LNCAP (cell line): Measurements from ENCODE around the gene S100A8.
A peak's percentile ranks its signal among the peaks of the same experiment; 100 is the strongest.

ENCODE experiments used
- TF ChIP-seq, protein P1 (sequence below): fragments of 450-650 bp; IDR thresholded peaks from 2 replicates; pipeline ENCODE4 v1.5.1; 2017; ENCODE audit warnings: mild to moderate bottlenecking

The S100A8 gene

DNA sequence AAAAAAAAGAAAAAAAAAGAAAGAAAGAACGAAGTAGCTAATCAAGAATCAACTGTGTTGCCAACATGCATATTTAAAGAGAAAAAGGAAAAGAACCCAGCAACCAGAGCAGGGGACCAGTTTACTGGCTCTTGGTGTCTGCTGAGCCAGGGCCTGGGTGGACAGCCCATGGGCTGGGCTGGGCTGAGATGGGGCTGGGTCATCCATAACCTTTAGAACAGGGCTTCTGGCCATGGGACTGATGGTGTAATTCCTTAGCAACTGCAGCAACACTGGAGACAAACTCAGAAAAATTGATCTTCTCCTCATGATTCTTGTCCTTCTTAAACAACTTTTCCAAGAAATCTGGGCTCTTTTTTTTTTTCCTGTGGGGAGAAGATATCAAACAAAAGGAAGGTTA, 35.9 kb upstream of the S100A8 start:
- TF ChIP-seq, protein P1, sequence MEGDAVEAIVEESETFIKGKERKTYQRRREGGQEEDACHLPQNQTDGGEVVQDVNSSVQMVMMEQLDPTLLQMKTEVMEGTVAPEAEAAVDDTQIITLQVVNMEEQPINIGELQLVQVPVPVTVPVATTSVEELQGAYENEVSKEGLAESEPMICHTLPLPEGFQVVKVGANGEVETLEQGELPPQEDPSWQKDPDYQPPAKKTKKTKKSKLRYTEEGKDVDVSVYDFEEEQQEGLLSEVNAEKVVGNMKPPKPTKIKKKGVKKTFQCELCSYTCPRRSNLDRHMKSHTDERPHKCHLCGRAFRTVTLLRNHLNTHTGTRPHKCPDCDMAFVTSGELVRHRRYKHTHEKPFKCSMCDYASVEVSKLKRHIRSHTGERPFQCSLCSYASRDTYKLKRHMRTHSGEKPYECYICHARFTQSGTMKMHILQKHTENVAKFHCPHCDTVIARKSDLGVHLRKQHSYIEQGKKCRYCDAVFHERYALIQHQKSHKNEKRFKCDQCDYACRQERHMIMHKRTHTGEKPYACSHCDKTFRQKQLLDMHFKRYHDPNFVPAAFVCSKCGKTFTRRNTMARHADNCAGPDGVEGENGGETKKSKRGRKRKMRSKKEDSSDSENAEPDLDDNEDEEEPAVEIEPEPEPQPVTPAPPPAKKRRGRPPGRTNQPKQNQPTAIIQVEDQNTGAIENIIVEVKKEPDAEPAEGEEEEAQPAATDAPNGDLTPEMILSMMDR = no peak

GRCh38 chr1:153422450-153423068, 31.7 kb upstream of the S100A8 start:
- TF ChIP-seq, protein P1 = no peak

DNA sequence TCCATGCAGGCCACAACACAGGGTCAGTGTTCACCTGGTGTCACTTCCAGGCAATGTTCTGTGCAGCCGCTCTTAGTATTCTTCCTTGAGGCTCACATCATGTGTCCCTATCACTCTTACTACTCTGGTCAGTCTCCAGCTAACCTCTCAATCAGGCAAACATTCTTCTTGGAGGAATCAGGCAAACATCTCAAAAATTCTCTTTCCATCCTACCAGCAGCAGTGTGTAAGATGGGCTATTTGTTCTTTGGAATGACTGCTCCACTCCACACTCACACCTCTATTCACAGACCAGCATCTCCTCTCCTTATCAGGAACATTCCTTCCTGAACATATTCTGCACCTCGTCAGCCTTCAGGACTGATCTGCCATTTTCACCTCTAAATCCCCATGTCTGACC, 29.4 kb upstream of the S100A8 start:
- TF ChIP-seq, protein P1 = no peak

- TF ChIP-seq, protein P1 = no peak
These were observed 26.4 kb upstream of the S100A8 start for GRCh38 chr1:153417136-153417888.

- TF ChIP-seq, protein P1 = no peak
These were observed 25.1 kb upstream of the S100A8 start, which contains the start of gene S100A7A for GRCh38 chr1:153415850-153416570. S100A7A (plus strand) TSS chr1:153416520; CDS start chr1:153418083, 1,563 bp downstream.

- TF ChIP-seq, protein P1 = peak; percentile 68
These were observed 13.9 kb upstream of the S100A8 start for GRCh38 chr1:153404768-153405167.

DNA sequence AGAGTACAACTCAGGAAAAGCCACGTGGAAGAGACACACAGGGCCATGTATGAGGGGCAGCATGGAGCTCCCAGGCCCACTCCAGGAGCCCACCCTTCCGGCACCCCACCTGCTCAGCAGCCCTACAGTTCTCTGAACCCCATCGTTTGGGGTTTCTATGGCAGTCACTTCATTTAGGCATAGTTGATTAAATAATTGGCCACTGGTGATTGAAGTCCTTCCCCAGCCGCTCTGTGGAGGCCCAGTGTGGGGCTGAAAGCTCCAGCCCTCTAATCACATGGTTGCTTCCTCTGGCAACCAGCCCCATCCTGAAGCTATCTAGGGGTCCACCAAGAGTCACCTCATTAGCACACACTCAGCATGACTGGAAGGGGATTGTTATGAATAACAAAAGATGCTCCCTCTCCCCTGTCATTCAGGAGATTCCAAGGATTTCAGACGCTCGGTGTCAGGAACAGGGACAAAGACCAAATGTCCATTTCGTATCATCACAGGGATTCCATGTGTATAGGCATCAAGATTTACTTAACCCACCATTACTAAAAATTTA, 13.3 kb upstream of the S100A8 start:
- TF ChIP-seq, protein P1 = no peak
